ENCODE results near the gene IL17C.

IL17C gene

DNA sequence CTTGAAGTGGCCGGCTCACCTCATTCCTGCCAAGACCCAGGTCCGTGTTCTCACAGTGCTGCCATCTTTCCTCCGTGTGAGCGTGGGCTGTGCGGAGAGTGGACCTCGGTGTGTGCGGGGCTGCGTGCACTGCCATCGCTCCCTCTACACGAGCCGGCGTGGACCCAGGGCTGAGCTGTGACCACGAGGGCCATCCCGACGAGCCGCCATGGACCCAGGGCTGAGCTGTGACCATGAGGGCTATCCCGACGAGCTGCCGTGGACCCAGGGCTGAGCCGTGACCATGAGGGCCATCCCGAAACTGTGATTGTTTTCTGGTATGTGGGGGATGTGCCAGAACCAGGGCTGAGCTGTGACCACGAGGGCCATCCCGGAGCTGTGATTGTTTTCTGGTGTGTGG lies 33.4 kb downstream of the IL17C start:
- ATAC-seq = no peak
- DNase-seq = no peak
- Mint-ChIP-seq H3K4me3 (no peak overlapping the region), H3K4me1 (peaks cover 6% of the 10 kb centered on the region), H3K9me3 (no peaks in the 10 kb centered on the region), H3K27ac (peak overlapping the region in 1 of 2 donors; percentile 93), H3K27me3 (no peaks in the 10 kb centered on the region)

DNA sequence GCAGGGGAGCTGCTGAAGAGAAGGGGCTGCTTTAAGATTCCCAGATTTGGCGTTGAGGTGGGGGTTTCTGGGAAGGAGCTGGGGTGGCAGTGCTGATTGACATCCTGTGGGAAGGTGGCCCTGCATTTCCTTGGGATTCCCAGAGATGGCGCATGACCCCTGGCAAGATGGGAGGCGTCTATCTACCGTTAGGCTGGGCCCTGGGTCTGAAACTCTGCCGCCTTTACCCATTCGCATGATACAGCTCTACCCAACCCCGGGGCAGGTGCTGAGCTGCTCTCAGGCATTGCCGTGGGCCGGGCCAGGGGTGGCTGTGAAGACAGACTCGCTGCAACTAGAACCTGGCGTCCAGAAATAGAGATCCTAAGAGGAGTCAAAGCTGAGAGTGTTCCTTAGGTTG lies 34.4 kb downstream of the IL17C start:
- no peak overlapping the region for H3K27ac Mint-ChIP-seq
- H3K4me3 Mint-ChIP-seq = no peak overlapping the region
- DNase-seq (no peak), ATAC-seq (no peak)
- H3K4me1 Mint-ChIP-seq = no peaks in the 10 kb centered on the region
- no peaks in the 10 kb centered on the region for H3K9me3 Mint-ChIP-seq
- H3K27me3 Mint-ChIP-seq = no peaks in the 10 kb centered on the region

GRCh38 chr16:88673716-88674379 lies 35.5 kb downstream of the IL17C start:
- no peak overlapping the region for H3K4me3 Mint-ChIP-seq
- DNase-seq = no peak
- no peak for ATAC-seq
- peak overlapping the region in 1 of 2 donors; percentile 22 for H3K27ac Mint-ChIP-seq
- no peaks in the 10 kb centered on the region for H3K9me3 Mint-ChIP-seq
- H3K27me3 Mint-ChIP-seq = no peaks in the 10 kb centered on the region
- H3K4me1 Mint-ChIP-seq = no peaks in the 10 kb centered on the region

DNA sequence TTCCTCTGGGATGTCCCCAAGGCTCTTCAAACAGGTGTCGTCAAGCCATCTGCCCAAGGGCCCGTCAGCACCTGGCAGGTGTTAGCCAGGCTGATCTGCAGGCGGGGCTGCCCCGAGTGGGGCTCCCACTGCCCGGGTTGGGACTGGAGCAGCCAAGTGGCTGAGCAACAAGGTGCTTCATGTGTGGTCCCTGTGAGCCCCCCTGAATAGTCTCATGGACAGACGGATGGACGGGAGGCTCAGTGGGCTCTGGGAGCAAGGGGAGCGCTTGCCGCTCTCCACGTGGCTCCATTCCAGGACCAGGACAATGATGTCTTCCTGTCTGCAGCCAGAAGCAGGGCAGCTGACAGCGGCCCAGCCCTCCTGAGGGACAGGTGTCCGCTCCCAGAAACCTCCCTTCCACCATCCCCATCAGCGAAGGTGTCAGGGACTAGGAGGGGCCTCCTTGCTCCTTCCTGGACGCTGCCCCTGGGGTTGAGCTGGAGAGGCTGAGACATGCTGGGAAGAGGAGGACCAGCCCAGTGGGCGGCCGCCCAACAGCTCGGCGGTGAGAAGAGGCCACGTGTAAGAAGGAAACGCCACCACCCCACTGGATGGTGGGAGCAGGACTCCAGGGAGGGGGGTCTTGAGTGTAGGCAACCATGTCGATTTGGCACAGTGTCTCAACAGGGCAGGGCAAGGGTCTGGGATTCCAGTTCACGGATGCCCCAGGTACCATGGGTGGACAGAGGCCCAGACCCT lies 38.3 kb downstream of the IL17C start:
- H3K27ac Mint-ChIP-seq = no peak overlapping the region
- ATAC-seq = no peak
- H3K4me3 Mint-ChIP-seq = no peak overlapping the region
- no peaks in the 10 kb centered on the region for H3K9me3 Mint-ChIP-seq
- DNase-seq = no peak
- H3K4me1 Mint-ChIP-seq = peaks cover 10% of the 10 kb centered on the region
- H3K27me3 Mint-ChIP-seq = no peaks in the 10 kb centered on the region

DNA sequence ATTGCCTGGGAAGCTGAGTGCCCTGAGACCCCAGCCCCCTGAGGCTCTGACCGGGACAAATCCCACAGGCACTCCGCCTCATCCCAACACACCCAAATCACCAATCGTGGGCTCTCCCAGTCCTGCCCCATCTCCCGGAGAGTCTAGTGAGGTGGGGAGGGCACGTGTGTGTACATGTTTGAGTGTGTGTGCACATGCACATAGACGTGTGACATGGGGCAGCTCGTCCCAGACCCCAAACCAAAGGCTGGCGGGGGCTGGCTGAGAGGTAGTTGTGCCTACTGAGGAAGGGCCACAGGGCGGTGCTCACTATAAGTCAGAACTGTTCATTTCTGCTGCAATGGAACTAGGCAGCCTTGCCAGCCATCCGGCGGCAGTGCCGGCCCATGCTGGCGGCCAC lies 39.3 kb downstream of the IL17C start:
- Mint-ChIP-seq H3K27ac (no peak overlapping the region), H3K9me3 (no peaks in the 10 kb centered on the region), H3K4me3 (no peak overlapping the region), H3K27me3 (no peaks in the 10 kb centered on the region), H3K4me1 (peaks cover 21% of the 10 kb centered on the region)
- ATAC-seq = no peak
- no peak for DNase-seq

GRCh38 chr16:88678224-88678979 lies 40.0 kb downstream of the IL17C start:
- Mint-ChIP-seq H3K9me3 (no peaks in the 10 kb centered on the region), H3K27me3 (no peaks in the 10 kb centered on the region), H3K4me3 (no peak overlapping the region), H3K4me1 (peaks cover 25% of the 10 kb centered on the region), H3K27ac (no peak overlapping the region)
- ATAC-seq = no peak
- DNase-seq = no peak

- no peaks in the 10 kb centered on the region for H3K9me3 Mint-ChIP-seq
- peaks cover 47% of the 10 kb centered on the region for H3K4me1 Mint-ChIP-seq
- ATAC-seq = no peak
- no peaks in the 10 kb centered on the region for H3K27me3 Mint-ChIP-seq
- DNase-seq = no peak
- H3K4me3 Mint-ChIP-seq = peak overlapping the region; percentile 77 to 81
- no peak overlapping the region for H3K27ac Mint-ChIP-seq
These were observed 42.2 kb downstream of the IL17C start for GRCh38 chr16:88680554-88681083.

GRCh38 chr16:88681084-88681680 lies 42.8 kb downstream of the IL17C start:
- peak overlapping the region in 1 of 2 donors; percentile 76 for H3K27ac Mint-ChIP-seq
- no peaks in the 10 kb centered on the region for H3K9me3 Mint-ChIP-seq
- no peaks in the 10 kb centered on the region for H3K27me3 Mint-ChIP-seq
- peaks cover 47% of the 10 kb centered on the region for H3K4me1 Mint-ChIP-seq
- ATAC-seq (peak; percentile 41), DNase-seq (peak in 1 of 2 donors; percentile 55)
- H3K4me3 Mint-ChIP-seq = peak overlapping the region; percentile 77 to 81

GRCh38 chr16:88681709-88682451 lies 43.5 kb downstream of the IL17C start:
- DNase-seq = peak; percentile 57 to 77
- Mint-ChIP-seq H3K4me3 (peak overlapping the region; percentile 77 to 81), H3K4me1 (peaks cover 50% of the 10 kb centered on the region), H3K27ac (peak overlapping the region; percentile 92 to 95), H3K27me3 (no peaks in the 10 kb centered on the region), H3K9me3 (no peaks in the 10 kb centered on the region)
- ATAC-seq = peak; percentile 85

GRCh38 chr16:88684569-88685155 lies 46.3 kb downstream of the IL17C start:
- ATAC-seq = no peak
- peak overlapping the region; percentile 26 to 82 for H3K4me3 Mint-ChIP-seq
- H3K27me3 Mint-ChIP-seq = no peaks in the 10 kb centered on the region

GRCh38 chr16:88685156-88686061 lies 47.0 kb downstream of the IL17C start:
- H3K27ac Mint-ChIP-seq = no peak overlapping the region
- peak overlapping the region; percentile 80 to 82 for H3K4me3 Mint-ChIP-seq
- H3K9me3 Mint-ChIP-seq = no peaks in the 10 kb centered on the region
- H3K27me3 Mint-ChIP-seq = no peaks in the 10 kb centered on the region
- H3K4me1 Mint-ChIP-seq = peaks cover 76% of the 10 kb centered on the region
- peak; percentile 65 to 68 for DNase-seq
- peak; percentile 40 for ATAC-seq

More at GRCh38 chr16:88684569-88685155, 46.3 kb downstream of the IL17C start:
- Mint-ChIP-seq H3K9me3 (no peaks in the 10 kb centered on the region), H3K27ac (no peak overlapping the region), H3K4me1 (peaks cover 69% of the 10 kb centered on the region)
- DNase-seq = no peak

- Mint-ChIP-seq H3K27ac (no peak overlapping the region), H3K9me3 (no peaks in the 10 kb centered on the region), H3K27me3 (no peaks in the 10 kb centered on the region), H3K4me3 (peak overlapping the region; percentile 80 to 82), H3K4me1 (peaks cover 78% of the 10 kb centered on the region)
- ATAC-seq (peak; percentile 38), DNase-seq (no peak)
These were observed 47.7 kb downstream of the IL17C start for GRCh38 chr16:88686062-88686438.

DNA sequence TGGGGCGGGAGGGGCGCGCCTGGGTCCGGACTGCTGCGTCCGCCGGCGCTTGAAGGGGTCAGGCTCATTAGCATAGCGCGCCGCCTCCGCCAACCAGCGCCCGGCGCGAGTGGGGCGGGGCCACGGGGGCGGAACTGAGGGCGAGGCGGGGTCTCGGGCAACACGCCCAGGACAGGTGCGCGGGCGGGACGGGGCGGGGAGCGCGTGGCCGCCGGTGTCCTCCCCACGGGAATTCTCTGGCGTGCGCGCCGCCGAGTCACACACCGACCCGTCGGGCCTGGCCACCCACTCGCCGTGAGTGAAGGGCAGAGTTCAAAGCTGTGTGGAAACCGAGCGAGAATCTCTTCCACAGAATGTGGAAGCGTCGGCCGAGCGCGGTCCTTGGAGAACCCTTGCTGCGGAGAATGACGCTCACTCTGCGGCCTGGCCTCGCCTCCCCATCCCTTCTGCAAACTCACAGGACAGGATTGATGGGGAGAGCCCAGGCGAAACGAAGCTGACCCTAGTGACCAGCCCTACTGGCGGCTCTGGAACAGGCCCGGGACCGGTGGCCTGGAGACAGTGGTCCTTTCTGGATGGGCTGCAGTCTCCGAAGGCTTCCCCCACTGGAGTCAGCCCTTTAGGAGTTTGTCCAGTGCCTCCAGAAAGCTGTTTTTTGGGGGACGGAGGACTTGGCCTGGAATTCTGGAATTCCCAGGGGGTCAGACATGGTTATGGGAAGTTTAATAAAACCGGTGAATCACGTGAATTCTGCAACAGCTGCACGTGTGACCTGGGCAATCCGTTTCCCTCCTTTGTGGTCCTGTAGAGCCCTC lies 48.3 kb downstream of the IL17C start, which contains the start of gene SNAI3:
Gene SNAI3 (minus strand): TSS at position 69 of the 815 bp plus-strand sequence. CDS start 101 bp downstream, outside the sequence.
- no peaks in the 10 kb centered on the region for H3K27me3 Mint-ChIP-seq
- H3K4me3 Mint-ChIP-seq = peak within 1 kb of the TSS; percentile 80 to 82
- H3K4me1 Mint-ChIP-seq = peaks cover 78% of the 10 kb centered on the region
- no peaks in the 10 kb centered on the region for H3K9me3 Mint-ChIP-seq
- peak; percentile 79 for ATAC-seq
- DNase-seq = peak; percentile 78 to 79
- no peak within 1 kb of the TSS for H3K27ac Mint-ChIP-seq
